Upper lobe of left lung (tissue), 4 donors: ENCODE data around the gene KCNIP3.

ENCODE experiments used
- POLR2A ChIP-seq, 4 donors: fragments of 450-650 bp; IDR thresholded peaks; one replicate each; pipeline ENCODE4 v1.5.1; 2016 to 2017; ENCODE audit warnings: antibody characterized with exemption in 4 of 4, mild to moderate bottlenecking in 2 of 4
- POLR2AphosphoS5 ChIP-seq, 2 donors: sonication (generic); formaldehyde crosslinking; IDR thresholded peaks; one replicate each; pipeline ENCODE4 v1.5.1; 2017; ENCODE audit warnings: antibody characterized with exemption in 2 of 2
- TF ChIP-seq, protein P1 (sequence below), 6 experiments: fragments of 450-650 bp in 4 of 6; fragments of 200-600 bp in 2 of 6; sonication (generic) in 2 of 6; IDR thresholded peaks; one replicate each; pipeline ENCODE4 v1.5.1; 2016 to 2019; ENCODE audit warnings: antibody characterized with exemption in 6 of 6

- TF ChIP-seq, protein P1, sequence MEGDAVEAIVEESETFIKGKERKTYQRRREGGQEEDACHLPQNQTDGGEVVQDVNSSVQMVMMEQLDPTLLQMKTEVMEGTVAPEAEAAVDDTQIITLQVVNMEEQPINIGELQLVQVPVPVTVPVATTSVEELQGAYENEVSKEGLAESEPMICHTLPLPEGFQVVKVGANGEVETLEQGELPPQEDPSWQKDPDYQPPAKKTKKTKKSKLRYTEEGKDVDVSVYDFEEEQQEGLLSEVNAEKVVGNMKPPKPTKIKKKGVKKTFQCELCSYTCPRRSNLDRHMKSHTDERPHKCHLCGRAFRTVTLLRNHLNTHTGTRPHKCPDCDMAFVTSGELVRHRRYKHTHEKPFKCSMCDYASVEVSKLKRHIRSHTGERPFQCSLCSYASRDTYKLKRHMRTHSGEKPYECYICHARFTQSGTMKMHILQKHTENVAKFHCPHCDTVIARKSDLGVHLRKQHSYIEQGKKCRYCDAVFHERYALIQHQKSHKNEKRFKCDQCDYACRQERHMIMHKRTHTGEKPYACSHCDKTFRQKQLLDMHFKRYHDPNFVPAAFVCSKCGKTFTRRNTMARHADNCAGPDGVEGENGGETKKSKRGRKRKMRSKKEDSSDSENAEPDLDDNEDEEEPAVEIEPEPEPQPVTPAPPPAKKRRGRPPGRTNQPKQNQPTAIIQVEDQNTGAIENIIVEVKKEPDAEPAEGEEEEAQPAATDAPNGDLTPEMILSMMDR (IDR thresholded peaks at IDR 0.05): no peak
- no peak for TF ChIP-seq POLR2AphosphoS5 (IDR thresholded peaks at IDR 0.05)
- no peak for TF ChIP-seq POLR2A (IDR thresholded peaks at IDR 0.05)
Measured at GRCh38 chr2:95331606-95332005, 34.5 kb downstream of the KCNIP3 start.
